ENCODE measurements around the gene CP.

DNA sequence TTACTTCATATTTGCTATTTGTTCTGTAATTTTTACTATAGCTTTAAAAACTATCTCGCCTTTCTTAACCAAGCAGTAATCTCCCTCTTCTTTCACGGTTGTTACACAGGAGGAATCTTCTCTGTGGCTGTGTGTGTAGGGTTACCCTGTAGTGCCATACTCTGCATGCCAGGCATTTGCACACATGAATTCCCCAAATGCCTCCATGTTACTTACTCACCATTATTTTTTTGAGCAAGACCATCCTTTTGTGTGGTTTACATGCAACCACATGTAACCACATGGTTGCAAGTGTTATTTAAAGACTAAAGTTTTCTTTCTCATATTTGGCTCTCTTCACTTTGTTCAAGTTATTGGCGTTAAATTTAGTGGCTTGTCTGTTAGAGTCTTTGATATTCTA, 46.7 kb downstream of the CP start:
- TF ChIP-seq ZEB1 (IDR thresholded peaks at IDR 0.05; ENCODE audit: insufficient replicate concordance, low read depth) (no peak), ZNF567 (CRISPR knock-in tag; IDR thresholded peaks at IDR 0.05; ENCODE audit: borderline replicate concordance) (no peak), YY1 (IDR thresholded peaks at IDR 0.05; ENCODE audit: insufficient read depth, insufficient replicate concordance, low read depth, low read length) (no peak), CBX2 (IDR thresholded peaks at IDR 0.05; ENCODE audit: low read depth, low read length) (no peak), CBX2 (CRISPR knock-in tag; IDR thresholded peaks at IDR 0.05; ENCODE audit: low read depth) (no peak), RBM22 (optimal IDR thresholded peaks at IDR 0.05; ENCODE audit: low read length) (no peak)

Measured in HepG2 (cell line).